ENCODE data around the gene PHF5A. TPM values are rescaled to one million over a fixed set of nuclear protein-coding genes. Genes with fewer than 3 reads are reported as not detected.
"Not testable (repeated sequence)": the region's sequence is repeated elsewhere in the genome, so short reads cannot be mapped to it uniquely, and the experiment has no call there.

PHF5A gene
- total RNA-seq, 1 experiment from 2014 or later = 59.7 TPM

- DNase-seq (ENCODE audit: low read depth) = no peak
Measured at GRCh38 chr22:41488076-41488475, 19.6 kb upstream of the PHF5A start.

DNA sequence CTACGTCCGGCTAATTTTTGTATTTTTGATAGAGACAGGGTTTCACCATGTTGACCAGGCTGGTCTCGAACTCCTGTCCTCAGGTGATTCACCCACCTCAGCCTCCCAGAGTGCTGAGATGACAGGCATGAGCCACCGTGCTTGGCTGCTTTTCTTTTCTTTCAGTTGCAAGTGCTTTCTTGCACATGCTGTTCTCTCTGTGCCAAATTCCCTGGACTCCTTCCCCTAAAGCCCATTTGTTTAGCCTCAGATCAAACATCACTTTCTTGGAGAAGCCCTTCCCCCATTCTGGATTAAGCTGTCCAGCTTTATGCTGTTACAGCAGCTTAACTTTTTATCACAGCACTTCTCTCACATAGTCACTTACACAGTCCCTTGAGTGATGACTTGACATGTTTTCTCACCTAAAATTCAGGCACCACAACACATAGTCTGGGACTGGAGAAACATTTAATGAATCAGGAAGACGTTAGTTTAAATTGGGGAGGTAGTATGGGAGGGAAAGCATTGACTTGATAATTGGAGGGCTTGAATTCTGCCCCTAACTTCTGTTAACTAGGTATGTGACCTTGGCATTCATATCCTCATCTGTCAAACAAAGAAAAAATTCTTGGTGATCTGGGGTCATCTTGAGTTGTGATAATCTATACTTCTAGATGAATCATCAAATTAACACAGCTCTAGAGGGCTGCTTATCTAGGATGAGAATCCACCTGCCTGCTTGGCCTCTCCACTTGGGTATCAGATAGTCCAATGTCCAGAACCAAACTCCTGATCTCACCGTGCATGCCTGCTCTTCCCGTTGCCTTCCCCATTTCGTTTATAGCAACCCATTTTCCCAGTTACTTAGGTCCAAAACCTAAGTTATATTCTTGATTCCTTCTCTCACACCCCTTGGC lies 18.8 kb upstream of the PHF5A start:
- DNase-seq (ENCODE audit: low read depth) = no peak

- no peak for DNase-seq (ENCODE audit: low read depth)
Measured at GRCh38 chr22:41485033-41485432, 16.5 kb upstream of the PHF5A start.

DNA sequence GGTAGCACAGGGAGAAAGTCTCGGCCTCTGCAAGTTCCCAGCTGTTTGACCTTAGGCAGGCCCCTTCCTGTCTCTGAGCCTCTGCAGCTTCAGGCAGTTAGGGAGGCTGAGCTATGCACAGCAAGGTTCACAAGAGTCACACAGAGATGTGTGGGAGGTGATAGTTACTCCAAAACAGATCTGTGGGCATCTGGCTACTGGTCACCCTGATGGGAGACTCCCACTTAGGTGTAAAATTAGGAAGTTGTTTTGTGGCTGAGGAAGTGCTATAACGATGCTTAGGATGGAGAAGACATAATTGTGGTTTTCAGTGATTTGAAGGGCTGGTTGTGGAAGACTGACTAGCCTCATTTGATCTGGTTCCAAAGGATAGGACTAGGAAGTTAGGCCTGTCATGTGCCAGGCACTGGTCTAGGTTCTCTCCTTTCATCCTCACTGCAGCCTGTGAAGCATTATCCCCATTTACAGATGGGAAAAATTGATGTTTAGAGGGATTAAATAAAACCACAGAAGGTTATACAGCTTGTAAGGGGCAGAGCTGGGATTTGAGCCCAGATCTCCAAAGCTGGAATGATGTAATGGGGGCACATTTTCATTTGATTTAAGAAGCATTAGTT lies 13.9 kb upstream of the PHF5A start:
- peak; percentile 62 for DNase-seq (ENCODE audit: low read depth)

- no peak for DNase-seq (ENCODE audit: low read depth)
Measured at GRCh38 chr22:41481925-41482318, 13.4 kb upstream of the PHF5A start.

- peak; percentile 38 for DNase-seq (ENCODE audit: low read depth)
Measured at GRCh38 chr22:41481131-41481830, 12.8 kb upstream of the PHF5A start.

DNA sequence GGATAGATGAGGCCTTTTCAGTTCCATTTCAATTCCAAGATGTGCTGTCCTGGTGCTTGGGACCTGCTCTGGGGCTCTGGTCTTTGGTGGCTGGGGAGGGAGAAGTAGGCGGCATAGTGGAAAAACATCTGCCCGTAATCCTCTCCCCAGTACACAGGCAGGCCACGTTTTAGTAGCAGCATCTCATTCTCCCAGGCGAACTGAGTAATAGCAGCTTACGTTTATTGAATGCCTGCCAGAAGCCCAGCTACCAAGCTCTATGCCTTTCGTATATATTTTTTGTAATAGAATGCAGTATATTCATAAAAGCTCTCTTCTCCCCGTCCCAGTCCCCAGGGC lies 11.9 kb upstream of the PHF5A start:
- DNase-seq (ENCODE audit: low read depth) = peak; percentile 18

GRCh38 chr22:41479671-41480396 lies 11.3 kb upstream of the PHF5A start:
- peak; percentile 9 for DNase-seq (ENCODE audit: low read depth)

DNA sequence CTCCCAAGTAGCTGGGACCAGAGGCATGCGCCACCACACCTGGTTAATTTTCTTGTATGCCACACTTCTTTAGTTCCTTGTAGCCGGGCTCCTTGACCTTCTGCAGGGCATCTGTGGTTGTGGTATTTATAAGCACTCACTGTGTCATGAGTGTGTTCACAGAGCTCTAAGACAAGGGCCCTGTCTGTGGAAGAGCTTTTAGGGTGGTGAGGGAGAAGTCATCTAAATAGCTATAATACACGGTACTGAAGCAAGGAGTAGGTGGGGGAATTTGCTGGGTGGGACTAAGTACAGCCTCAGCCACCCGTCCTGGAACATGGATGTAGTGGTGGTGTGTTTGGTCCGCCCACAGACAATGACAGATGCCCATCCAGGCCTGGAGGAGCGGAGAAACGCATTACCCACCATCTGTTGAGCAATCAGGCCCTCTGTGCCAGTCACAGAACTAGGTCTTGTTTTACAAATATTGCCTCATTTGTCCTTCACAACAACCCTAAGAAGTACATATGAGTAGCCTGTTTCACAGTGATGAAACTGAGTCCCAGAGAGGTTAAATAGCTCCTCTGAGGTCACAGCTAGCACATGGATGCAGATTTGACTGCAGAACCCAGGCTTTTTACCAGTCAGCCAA lies 10.5 kb upstream of the PHF5A start:
- no peak for DNase-seq (ENCODE audit: low read depth)

GRCh38 chr22:41478473-41478872 lies 10.0 kb upstream of the PHF5A start:
- no peak for DNase-seq (ENCODE audit: low read depth)

DNA sequence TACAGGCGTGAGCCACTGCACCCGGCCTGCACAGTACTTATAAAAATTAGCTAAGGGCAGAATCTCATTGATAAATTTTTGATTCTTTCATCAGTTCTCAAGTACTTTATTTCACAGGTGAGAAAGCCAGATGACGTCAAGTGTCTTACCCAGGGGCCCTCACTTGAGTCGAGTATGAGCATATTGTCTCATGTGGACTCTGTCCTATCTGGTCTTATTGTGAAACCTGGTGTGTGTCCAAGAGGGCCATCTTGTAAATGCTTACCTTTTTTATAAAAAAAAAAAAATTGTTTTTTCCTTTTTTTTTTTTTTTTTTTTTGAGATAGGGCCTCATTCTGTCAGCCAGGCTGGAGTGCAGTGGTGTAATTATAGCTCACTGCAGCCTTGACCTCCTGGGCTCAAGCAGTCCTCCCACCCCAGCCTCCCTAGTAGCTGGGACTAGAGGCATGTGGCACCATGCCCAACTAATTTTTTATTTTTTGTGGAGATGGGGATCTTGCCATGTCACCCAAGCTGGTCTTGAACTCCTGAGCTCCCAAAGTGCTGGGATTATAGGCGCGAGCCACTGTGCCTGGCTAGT lies 6.5 kb upstream of the PHF5A start:
- no peak for DNase-seq (ENCODE audit: low read depth)

GRCh38 chr22:41471568-41471967 lies 3.1 kb upstream of the PHF5A start:
- DNase-seq (ENCODE audit: low read depth) = no peak

GRCh38 chr22:41470886-41471285 lies 2.4 kb upstream of the PHF5A start:
- no peak for DNase-seq (ENCODE audit: low read depth)

DNA sequence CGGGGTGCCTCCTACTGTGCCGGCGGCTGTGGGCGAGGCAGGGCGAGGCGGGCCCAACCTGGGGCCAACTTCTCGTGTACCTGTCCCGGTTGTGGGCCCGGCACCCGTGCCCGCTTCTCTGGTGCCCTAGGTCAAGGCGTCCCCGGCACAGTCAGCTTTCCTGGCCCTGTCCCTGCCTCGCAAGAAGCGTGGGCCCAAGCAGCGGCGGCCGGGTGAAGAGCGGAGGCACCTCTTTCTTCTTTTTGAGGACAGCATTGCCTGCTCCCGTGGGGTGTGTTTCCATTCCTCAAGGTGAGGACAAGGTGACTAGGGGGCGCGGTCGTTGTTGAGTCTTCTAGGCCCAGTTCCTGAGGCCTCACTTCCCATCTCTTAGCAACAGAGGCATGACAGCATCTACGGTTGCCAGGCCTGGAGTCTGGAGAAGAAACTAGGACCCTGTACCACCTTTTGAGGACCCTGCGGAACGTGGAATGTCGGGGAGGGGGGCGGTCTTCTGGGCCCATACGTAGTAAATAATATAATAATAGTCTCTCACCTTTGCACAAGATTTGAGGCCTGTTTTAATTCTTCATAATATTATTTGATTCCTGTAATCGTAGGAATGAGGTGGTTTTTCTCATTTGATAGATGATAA lies 843 bp upstream of the PHF5A start:
- no peak for DNase-seq (ENCODE audit: low read depth)

DNA sequence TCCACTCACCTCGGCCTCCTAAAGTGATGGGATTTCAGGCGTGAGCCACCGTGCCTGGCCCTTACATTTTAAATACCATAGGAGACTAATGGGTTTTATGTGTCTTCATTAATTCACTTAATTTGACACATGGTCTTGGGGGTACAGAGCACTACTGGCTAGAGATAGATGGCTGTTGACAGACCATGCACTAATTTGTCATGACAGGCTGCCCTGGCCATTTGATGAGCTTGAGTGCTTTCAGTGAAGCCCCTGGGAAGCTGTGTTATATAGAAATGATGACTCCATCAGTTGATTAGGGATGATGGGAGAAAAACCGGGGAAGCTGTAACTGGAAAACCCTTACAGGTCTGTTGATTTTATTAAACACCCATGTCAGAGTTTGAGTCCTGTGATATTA lies 6.6 kb downstream of the PHF5A start:
- DNase-seq (ENCODE audit: low read depth) = no peak

DNA sequence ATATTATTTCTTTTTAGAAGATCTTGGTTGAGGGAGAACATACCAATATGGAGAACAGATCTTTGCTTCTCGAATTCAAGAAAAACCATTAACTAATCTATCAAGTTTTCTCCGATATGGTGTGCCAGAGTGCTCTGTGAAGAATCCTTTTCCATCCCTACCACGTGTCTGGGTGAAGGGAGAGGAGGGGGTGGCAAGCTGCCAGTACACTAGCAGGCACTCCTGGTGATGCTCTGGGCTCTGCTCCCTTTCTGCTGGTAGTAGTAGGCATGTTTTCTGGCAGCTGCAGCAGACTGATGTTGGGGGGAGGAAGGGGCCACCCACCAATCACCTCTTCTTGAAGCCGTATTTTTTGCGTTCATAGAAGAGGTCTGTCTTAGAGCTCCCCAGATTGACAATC lies 8.4 kb downstream of the PHF5A start:
- DNase-seq (ENCODE audit: low read depth) = not testable (repeated sequence)

DNA sequence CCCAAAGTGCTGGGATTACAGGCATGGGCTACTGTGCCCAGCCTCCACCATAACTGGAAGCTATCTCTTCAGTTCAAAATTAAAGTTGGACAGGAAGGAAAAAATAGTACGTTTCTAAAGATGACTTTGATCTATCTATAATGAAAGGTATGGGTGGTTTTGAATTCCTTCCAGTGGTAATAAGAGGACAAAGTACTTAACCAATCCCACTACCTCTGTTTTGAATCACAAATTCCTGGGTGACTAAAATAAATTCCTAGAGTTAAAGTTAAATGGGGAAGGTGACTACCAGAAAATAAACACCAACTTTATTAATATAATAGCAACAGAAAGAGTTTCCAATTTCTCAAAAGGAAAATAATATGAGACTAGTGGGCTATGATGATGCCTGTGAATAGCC lies 9.1 kb downstream of the PHF5A start:
- no peak for DNase-seq (ENCODE audit: low read depth)

- DNase-seq (ENCODE audit: low read depth) = no peak
Measured at GRCh38 chr22:41458161-41458728, 10.2 kb downstream of the PHF5A start.

DNA sequence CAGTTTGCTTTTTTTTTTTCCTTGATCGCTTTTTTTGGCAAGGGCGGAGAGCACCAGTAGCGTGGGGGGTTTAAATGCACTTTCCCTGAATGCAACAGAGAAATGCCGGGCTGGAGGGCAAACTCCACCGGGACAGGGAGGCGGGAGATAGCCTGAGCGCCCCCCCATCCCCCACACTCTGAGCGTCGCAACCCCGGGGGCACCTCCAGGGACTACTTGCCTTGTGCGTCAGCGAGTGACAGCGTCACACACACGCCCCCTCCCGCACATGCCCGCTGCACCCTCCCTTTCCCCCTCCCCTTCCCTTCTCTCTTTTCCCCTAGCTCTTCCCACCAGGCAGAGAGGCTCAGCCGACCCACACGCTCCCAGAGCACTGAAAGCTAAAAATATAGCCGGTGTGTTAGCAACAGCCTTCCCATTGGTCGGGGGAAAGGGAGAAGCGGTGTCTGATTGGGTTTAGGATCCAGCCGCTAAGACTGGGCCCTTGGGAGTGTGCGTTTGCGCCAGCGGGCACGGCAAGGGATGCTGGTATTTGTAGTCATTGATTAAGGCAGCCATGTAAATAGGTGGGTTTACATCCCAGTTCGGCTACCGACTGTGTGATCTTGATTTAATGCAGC lies 20.2 kb downstream of the PHF5A start:
- peak; percentile 99 for DNase-seq (ENCODE audit: low read depth)

Measured in RPMI7951 (cell line).